Prostate gland (tissue), 2 donors: ENCODE data around the gene RBBP8. TPM values are rescaled to one million over a fixed set of nuclear protein-coding genes. Genes with fewer than 3 reads are reported as not detected.
A peak's percentile ranks its signal among the peaks of the same experiment; 100 is the strongest.
"Not testable (repeated sequence)": the region's sequence is repeated elsewhere in the genome, so short reads cannot be mapped to it uniquely, and the experiment has no call there.

Source experiments
- DNase-seq: peaks from one replicate; pipeline ENCODE4 v3.0.0-alpha.2; 2019; ENCODE audit warnings: low spot score
- H3K27ac ChIP-seq, 2 donors: fragments of 200-600 bp; sonication (generic); 2 replicates each; pipeline ENCODE4 v1.5.1; 2017 to 2019
- H3K27me3 ChIP-seq: fragments of 200-600 bp; sonication (generic); replicated peaks from 2 replicates; pipeline ENCODE4 v1.5.1; 2019; ENCODE audit not compliant: insufficient read depth
- H3K36me3 ChIP-seq, 2 donors: fragments of 200-600 bp; sonication (generic); 1 replicate in 1 of 2; 2 replicates in 1 of 2; pipeline versions ENCODE4 v1.5.1 to v1.8.1; 2017 to 2019
- H3K4me1 ChIP-seq: fragments of 200-600 bp; sonication (generic); replicated peaks from 2 replicates; pipeline ENCODE4 v1.5.1; 2019
- H3K4me3 ChIP-seq, 2 donors: fragments of 200-600 bp; sonication (generic); 2 replicates each; pipeline ENCODE4 v1.5.1; 2017 to 2019
- H3K9me3 ChIP-seq: fragments of 200-600 bp; sonication (generic); 2 replicates; pipeline ENCODE4 v1.5.1; 2017
- POLR2A ChIP-seq: fragments of 450-650 bp; IDR thresholded peaks from one replicate; pipeline ENCODE4 v1.6.1; 2016; ENCODE audit warnings: antibody characterized with exemption, mild to moderate bottlenecking
- POLR2AphosphoS5 ChIP-seq: sonication (generic); formaldehyde crosslinking; IDR thresholded peaks from one replicate; pipeline ENCODE4 v1.6.1; 2017; ENCODE audit warnings: antibody characterized with exemption
- whole genome bisulfite sequencing: methylation state at CpG from one replicate; pipeline ENCODE4 v1.1.5; 2018; 5-methylcytosine and 5-hydroxymethylcytosine counted together
- intact Hi-C: fragments of 100-400 bp; cut with DNase I; formaldehyde crosslinking; loops from one replicate; pipeline ENCODE4 v1.14.2; 2022
- total RNA-seq, 2 donors: library from RNA; depleted of rRNA; stranded (reverse); fragments of >200 nt; gene quantifications; one replicate each; pipeline ENCODE4 v1.1.0, GENCODE V29; 2016
- TF ChIP-seq, protein P1 (sequence below), 4 experiments: fragments of 200-600 bp in 2 of 4; fragments of 450-650 bp in 2 of 4; sonication (generic) in 2 of 4; IDR thresholded peaks; 1 replicate in 3 of 4; 2 replicates in 1 of 4; pipeline ENCODE4 v1.5.1; 2016 to 2019; ENCODE audit warnings: antibody characterized with exemption in 4 of 4, mild to moderate bottlenecking in 2 of 4, moderate library complexity in 2 of 4

RBBP8 gene
- 10 to 100 TPM; 31.8 to 44.6 TPM for total RNA-seq

DNA sequence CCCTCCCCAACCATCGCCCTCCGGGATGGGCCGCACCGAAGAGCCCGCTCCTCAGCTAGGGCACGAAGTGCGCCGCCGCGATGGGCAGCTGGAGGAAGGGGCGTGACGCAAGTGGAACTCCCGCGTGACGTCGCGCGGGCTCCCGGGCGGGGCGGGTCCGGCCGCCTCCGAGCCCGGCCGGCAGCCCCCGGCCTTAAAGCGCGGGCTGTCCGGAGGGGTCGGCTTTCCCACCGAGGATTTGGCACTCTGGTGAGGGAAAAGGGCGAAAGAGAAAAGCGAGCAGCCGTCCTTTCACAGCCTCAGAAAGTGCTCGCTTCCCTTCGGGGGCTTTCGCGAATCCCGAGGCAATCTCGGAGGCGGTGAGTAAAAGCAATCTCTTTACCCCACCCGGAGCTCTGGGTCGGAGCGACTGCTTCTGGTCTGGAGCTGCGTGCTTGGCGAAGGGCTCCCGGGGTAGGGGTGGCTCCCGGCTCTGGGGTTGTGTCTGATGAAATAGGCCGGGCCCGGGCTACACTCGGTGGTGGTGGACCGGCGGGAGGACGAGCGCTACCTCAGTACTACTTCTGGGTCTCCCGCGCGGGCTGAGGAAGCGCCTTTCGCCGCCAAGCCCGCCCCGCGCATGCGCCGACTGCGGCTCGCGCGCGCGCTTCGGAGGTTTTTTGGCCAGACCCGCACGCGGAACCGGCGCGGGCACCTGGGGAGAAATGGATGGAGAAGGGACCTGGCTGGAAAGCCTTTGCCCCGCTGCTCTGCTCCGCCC, at the start of gene RBBP8:
TSS of gene RBBP8 (plus strand) at position 123 of the 760 bp plus-strand sequence. CDS start 3,524 bp downstream, outside the sequence.
- peak within 1 kb of the TSS; percentile 85 to 90 for H3K4me3 ChIP-seq
- H3K36me3 ChIP-seq: no peaks in the 10 kb centered on the region
- intact Hi-C loops: loop anchor here (10.0 kb wide), 1 partner anchor 201 kb away; the partner anchor contains the start of gene CABLES1
- peak; percentile 84 for DNase-seq
- H3K9me3 ChIP-seq: no peaks in the 10 kb centered on the region
- WGBS: under 1% methylated on average over 73 of the region's 82 CpGs
- peak; percentile 87 for TF ChIP-seq POLR2AphosphoS5
- TF ChIP-seq, protein P1, sequence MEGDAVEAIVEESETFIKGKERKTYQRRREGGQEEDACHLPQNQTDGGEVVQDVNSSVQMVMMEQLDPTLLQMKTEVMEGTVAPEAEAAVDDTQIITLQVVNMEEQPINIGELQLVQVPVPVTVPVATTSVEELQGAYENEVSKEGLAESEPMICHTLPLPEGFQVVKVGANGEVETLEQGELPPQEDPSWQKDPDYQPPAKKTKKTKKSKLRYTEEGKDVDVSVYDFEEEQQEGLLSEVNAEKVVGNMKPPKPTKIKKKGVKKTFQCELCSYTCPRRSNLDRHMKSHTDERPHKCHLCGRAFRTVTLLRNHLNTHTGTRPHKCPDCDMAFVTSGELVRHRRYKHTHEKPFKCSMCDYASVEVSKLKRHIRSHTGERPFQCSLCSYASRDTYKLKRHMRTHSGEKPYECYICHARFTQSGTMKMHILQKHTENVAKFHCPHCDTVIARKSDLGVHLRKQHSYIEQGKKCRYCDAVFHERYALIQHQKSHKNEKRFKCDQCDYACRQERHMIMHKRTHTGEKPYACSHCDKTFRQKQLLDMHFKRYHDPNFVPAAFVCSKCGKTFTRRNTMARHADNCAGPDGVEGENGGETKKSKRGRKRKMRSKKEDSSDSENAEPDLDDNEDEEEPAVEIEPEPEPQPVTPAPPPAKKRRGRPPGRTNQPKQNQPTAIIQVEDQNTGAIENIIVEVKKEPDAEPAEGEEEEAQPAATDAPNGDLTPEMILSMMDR (IDR thresholded peaks at IDR 0.05): peak in 1 of 4 experiments; percentile 31
- peak; percentile 73 for TF ChIP-seq POLR2A
- no peaks in the 10 kb centered on the region for H3K4me1 ChIP-seq
- no peaks in the 10 kb centered on the region for H3K27me3 ChIP-seq
- H3K27ac ChIP-seq: peak within 1 kb of the TSS; percentile 99

DNA sequence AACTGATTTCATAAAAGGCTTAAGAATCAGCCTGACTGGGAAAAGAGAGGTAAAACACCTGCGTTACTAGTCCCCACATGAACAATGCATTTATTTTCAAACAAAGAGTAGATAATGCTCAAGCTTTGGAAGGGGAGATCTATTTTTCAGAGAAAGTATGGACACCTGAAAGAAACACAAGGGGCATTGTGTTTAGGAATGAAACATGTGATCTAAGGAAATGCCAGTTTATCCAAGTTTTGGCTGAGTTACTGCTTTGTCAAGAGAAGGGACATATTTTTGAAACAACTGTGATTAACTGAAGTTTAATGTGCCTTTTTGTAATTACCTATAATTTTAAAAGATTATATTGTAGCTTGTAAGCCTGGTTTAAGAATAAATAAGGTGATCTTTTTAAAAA, 49.3 kb upstream of the RBBP8 start:
- no peak overlapping the region for H3K27ac ChIP-seq
- TF ChIP-seq POLR2AphosphoS5 (no peak), POLR2A (no peak)
- TF ChIP-seq, protein P1 (IDR thresholded peaks at IDR 0.05): no peak
- intact Hi-C loops: no loop called here

DNA sequence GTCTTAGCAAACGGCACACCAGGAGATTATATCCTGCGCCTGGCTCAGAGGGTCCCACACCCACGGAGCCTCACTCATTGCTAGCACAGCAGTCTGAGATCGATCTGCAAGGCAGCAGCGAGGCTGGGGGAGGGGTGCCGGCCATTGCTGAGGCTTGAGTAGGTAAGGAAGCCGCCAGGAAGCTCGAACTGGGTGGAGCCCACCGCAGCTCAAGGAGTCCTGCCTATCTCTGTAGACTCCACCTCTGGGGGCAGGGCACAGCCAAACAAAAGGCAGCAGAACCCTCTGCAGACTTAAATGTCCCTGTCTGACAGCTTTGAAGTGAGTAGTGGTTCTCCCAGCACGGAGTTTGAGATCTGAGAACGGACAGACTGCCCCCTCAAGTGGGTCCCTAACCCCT, 47.4 kb upstream of the RBBP8 start:
- H3K4me3 ChIP-seq, H3K36me3 ChIP-seq, H3K27ac ChIP-seq, H3K27me3 ChIP-seq, intact Hi-C loops, H3K4me1 ChIP-seq, H3K9me3 ChIP-seq, DNase-seq: not testable (repeated sequence)
- WGBS: 94% methylated on average over 11 of the region's 11 CpGs

More for the DNA sequence above, 49.3 kb upstream of the RBBP8 start:
- H3K4me1 ChIP-seq: no peaks in the 10 kb centered on the region
- no peak for DNase-seq
- no peak overlapping the region for H3K4me3 ChIP-seq
- no peaks in the 10 kb centered on the region for H3K9me3 ChIP-seq
- H3K36me3 ChIP-seq: no peaks in the 10 kb centered on the region
- WGBS: 45% methylated on average over 1 of the region's 1 CpG
- no peaks in the 10 kb centered on the region for H3K27me3 ChIP-seq

DNA sequence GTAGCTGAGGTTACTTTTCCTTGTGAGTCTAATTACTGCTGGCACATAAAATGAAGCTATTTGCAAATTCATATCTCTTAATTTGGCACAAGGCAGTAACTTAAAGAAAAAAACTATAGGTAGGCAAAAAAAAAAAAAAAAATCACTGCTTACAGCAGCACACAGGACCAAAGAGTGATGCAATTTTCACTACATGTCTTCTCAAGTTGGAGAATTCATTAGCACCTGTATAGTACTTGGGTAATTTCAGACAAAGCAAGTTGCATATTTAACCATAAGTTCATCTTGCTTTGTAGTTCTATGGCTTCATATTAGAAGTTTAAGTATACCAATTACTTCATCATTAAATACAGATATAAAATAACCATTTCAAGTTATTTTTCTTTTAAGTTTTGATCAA, 33.7 kb upstream of the RBBP8 start:
- H3K4me3 ChIP-seq: no peak overlapping the region
- no peaks in the 10 kb centered on the region for H3K27me3 ChIP-seq
- H3K36me3 ChIP-seq: no peaks in the 10 kb centered on the region
- TF ChIP-seq, protein P1 (IDR thresholded peaks at IDR 0.05): no peak
- TF ChIP-seq POLR2AphosphoS5: no peak
- TF ChIP-seq POLR2A: no peak
- intact Hi-C loops: no loop called here
- no peak overlapping the region for H3K27ac ChIP-seq
- no peak for DNase-seq
- H3K9me3 ChIP-seq: no peaks in the 10 kb centered on the region
- no peaks in the 10 kb centered on the region for H3K4me1 ChIP-seq

DNA sequence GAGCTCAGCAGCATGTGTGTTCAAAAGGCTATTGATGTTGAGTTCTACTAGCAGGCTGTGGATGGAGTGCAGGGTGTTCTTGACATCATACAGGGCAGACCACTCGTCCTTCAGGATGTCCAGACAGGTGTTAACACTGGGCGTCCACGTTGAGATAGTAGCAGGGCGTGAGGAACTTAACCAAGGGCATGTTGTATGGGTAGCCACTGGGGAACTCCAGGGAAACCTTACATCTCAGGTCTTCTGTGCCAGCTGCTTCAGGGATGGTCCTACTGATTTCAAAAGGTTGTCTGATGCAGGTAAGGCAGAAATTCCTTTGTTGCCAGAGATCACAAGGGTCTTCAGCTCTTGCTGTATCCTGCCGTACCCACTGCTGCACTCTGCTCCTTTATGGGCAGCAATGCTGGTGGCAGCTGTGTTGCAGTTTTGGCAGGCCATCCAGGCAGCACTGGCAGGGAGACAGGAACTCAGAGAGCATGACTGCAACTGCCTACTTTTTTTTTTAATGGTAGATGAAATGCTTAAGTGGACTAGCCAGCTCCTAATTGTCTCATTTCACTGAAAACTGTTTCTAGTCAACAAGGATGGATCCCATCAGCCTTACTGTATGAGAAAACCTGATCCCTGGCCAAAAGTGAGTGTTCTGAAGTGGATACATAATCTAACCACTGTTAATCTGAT, 32.4 kb upstream of the RBBP8 start:
- no peak for DNase-seq
- intact Hi-C loops: no loop called here

More for the DNA sequence above, 32.4 kb upstream of the RBBP8 start:
- H3K36me3 ChIP-seq: no peaks in the 10 kb centered on the region
- no peak for TF ChIP-seq POLR2A
- TF ChIP-seq, protein P1 (IDR thresholded peaks at IDR 0.05): no peak
- no peak for TF ChIP-seq POLR2AphosphoS5
- no peak overlapping the region for H3K4me3 ChIP-seq
- no peaks in the 10 kb centered on the region for H3K9me3 ChIP-seq
- WGBS: 57% methylated on average over 5 of the region's 5 CpGs
- no peaks in the 10 kb centered on the region for H3K27me3 ChIP-seq
- H3K27ac ChIP-seq: no peak overlapping the region
- H3K4me1 ChIP-seq: no peaks in the 10 kb centered on the region
